Measurements from ENCODE around the gene SYMPK. TPM values are rescaled to one million over a fixed set of nuclear protein-coding genes. Genes with fewer than 3 reads are reported as not detected.

SYMPK gene
- total and polyA plus RNA-seq, 8 donors, result 65.6 to 77.6 (median 69.1) TPM

DNA sequence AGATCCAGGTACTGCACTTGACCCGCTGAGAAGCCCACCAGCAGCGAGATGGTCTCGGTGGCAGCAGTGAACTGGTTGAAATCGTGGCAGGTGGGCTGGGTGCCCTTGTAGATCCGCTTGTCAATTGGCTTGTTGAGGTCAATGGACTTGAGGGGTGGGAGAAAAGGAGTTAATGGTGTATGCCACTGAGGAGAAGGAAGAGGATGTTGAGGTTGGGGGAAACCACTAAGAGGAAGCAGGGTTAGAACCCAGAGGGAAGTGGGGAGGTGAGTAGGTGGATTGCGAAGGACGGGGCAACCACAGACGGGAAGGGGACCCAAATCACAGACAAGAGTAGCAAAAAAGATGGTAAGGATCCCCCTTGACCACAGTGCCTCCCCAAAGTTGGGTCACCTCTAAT lies 72.0 kb downstream of the SYMPK start:
- ATAC-seq (no peak), DNase-seq (no peak)
- intact Hi-C loops (cut with DNase I), result no loop called here
- Histone ChIP-seq H3K27me3 (peaks cover 0 to 89% of the 10 kb centered on the region in 2 donors), H3K9me3 (no peaks in the 10 kb centered on the region), H3K27ac (no peak overlapping the region), H3K36me3 (peaks cover 0 to 48% of the 10 kb centered on the region in 2 donors), H3K4me1 (peaks cover 12 to 27% of the 10 kb centered on the region in 2 donors), H3K4me3 (peak overlapping the region in 1 of 2 donors; percentile 59)
- TF ChIP-seq CTCF (IDR thresholded peaks at IDR 0.05), result no peak

- Histone ChIP-seq H3K4me1 (peaks cover 12 to 27% of the 10 kb centered on the region in 2 donors), H3K9me3 (no peaks in the 10 kb centered on the region), H3K4me3 (no peak overlapping the region), H3K36me3 (peaks cover 0 to 56% of the 10 kb centered on the region in 2 donors), H3K27me3 (peaks cover 0 to 89% of the 10 kb centered on the region in 2 donors), H3K27ac (no peak overlapping the region)
- no peak for ATAC-seq
- no peak for TF ChIP-seq CTCF (IDR thresholded peaks at IDR 0.05)
- no peak for DNase-seq
- intact Hi-C loops (cut with DNase I), result no loop called here
Observed at GRCh38 chr19:45789035-45789786, 73.7 kb downstream of the SYMPK start.

DNA sequence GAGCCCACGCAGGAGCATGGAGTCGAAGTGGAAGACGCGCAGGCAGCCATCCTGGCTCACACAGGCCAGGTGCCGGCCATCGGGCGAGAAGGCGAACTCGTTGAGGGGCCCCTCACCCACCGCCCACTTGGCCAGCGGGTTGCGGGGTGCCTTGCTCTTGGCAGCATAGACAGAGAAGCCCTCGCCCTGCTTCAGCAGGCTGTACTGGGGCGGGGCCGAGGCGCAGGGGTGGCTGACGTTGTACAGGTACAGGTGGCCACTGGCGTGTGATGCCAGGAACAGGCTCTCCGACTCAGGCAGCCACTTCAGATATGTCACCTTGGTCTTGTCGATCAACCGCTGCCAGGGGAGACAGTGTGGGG lies 76.4 kb downstream of the SYMPK start:
- intact Hi-C loops (cut with DNase I), result no loop called here
- DNase-seq, result peak in 1 of 4 donors; percentile 75

DNA sequence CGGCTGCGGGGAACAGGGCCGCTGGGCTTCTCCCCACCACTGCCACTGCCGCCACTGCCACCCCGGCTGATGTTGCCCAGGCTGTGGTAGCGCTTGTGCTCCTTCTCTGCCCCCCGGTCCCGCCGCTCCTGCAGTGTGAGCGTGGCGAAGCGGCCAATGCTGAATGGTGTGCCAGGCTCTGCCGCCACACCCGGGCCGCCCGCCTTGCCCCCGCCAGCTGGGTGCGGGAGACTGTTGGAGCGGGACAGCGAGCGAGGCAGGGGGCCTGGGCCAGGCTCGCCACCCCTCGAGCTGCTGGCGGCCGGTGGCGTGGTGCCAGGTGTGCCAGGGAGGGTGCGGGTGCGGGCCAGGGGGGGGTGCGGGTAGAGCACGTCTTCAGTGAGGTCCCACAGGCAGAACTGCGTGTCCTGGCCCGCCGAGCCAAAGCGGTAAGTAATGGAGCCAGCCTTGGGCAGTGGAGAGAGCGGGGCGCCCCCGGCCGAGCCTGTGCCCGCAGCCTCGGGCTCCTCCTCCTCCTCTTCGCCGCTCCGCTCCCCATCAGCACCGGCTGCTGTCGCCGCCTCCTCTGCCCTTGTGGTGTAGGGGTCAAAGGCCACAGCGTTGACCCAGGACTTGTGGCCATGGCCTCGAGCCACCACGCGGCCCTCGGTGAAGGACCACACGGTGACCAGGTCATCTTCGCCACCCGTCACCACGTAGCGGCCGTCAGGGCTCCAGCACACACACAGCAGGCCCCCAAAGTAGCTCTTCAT lies 77.0 kb downstream of the SYMPK start:
- intact Hi-C loops (cut with DNase I), result no loop called here
- Histone ChIP-seq H3K27ac (no peak overlapping the region), H3K4me1 (peaks cover 6 to 27% of the 10 kb centered on the region in 2 donors), H3K9me3 (no peaks in the 10 kb centered on the region), H3K4me3 (no peak overlapping the region), H3K27me3 (peaks cover 0 to 96% of the 10 kb centered on the region in 2 donors), H3K36me3 (peaks cover 0 to 56% of the 10 kb centered on the region in 2 donors)
- ATAC-seq, result no peak
- TF ChIP-seq CTCF (IDR thresholded peaks at IDR 0.05), result no peak
- peak in 1 of 4 donors; percentile 67 for DNase-seq

More for the DNA sequence above, 76.4 kb downstream of the SYMPK start:
- no peak for ATAC-seq
- H3K9me3 ChIP-seq, result no peaks in the 10 kb centered on the region
- H3K27ac ChIP-seq, result no peak overlapping the region
- peaks cover 0 to 91% of the 10 kb centered on the region in 2 donors for H3K27me3 ChIP-seq
- H3K36me3 ChIP-seq, result peaks cover 0 to 56% of the 10 kb centered on the region in 2 donors
- H3K4me1 ChIP-seq, result peaks cover 7 to 27% of the 10 kb centered on the region in 2 donors
- TF ChIP-seq CTCF (IDR thresholded peaks at IDR 0.05), result no peak
- H3K4me3 ChIP-seq, result no peak overlapping the region

- no peak overlapping the region for H3K27ac ChIP-seq
- DNase-seq, result no peak
- H3K27me3 ChIP-seq, result peaks cover 0 to 100% of the 10 kb centered on the region in 2 donors
- intact Hi-C loops (cut with DNase I), result no loop called here
- no peak for ATAC-seq
- H3K4me3 ChIP-seq, result no peak overlapping the region
- peaks cover 0 to 50% of the 10 kb centered on the region in 2 donors for H3K36me3 ChIP-seq
- peaks cover 11 to 27% of the 10 kb centered on the region in 2 donors for H3K4me1 ChIP-seq
- no peak for TF ChIP-seq CTCF (IDR thresholded peaks at IDR 0.05)
- H3K9me3 ChIP-seq, result no peaks in the 10 kb centered on the region
Observed at GRCh38 chr19:45785097-45785496, 77.8 kb downstream of the SYMPK start.
